HFFc6 (cell line): ENCODE measurements around the gene ATG9A. TPM values are rescaled to one million over a fixed set of nuclear protein-coding genes. Genes with fewer than 3 reads are reported as not detected.

ENCODE experiments used
- DNase-seq: peaks from one replicate; pipeline ENCODE4 v3.0.0-alpha.2; 2018
- H3K27ac Mint-ChIP-seq: 2 replicates; pipeline ENCODE4 v1.8.0; 2020; ENCODE audit warnings: mild to moderate bottlenecking, mixed read lengths
- H3K27me3 Mint-ChIP-seq: 2 replicates; pipeline ENCODE4 v1.8.0; 2021; ENCODE audit warnings: mild to moderate bottlenecking, moderate library complexity, mixed read lengths; ENCODE audit not compliant: insufficient read depth
- H3K36me3 Mint-ChIP-seq: 2 replicates; pipeline ENCODE4 v1.8.0; 2021; ENCODE audit warnings: low read depth, mixed read lengths
- H3K4me1 Mint-ChIP-seq: 2 replicates; pipeline ENCODE4 v1.8.0; 2020; ENCODE audit warnings: low read depth, mixed read lengths
- H3K4me3 Mint-ChIP-seq: 2 replicates; pipeline ENCODE4 v1.8.0; 2020; ENCODE audit warnings: mild to moderate bottlenecking, moderate library complexity, mixed read lengths
- H3K9me3 Mint-ChIP-seq: 2 replicates; pipeline ENCODE4 v1.8.0; 2020; ENCODE audit warnings: mild to moderate bottlenecking, mixed read lengths
- total RNA-seq, 6 experiments: library from RNA; stranded (reverse); fragmentation: NEBNext Ultra II Directional; extraction: Animal tissue kit (Norgen Biotek cat#: 25700); gene quantifications; 2 replicates in 1 of 6; 3 replicates in 5 of 6; pipeline ENCODE4 v1.2.3, GENCODE V29; 2021
- TF ChIP-seq, protein P1 (sequence below): fragments of 200-600 bp; sonication (generic); IDR thresholded peaks from 2 replicates; pipeline ENCODE4 v1.5.0; 2021; ENCODE audit warnings: antibody characterized with exemption, mild to moderate bottlenecking

Gene ATG9A
- total RNA-seq, 6 experiments from 2014 or later: 50.5 to 58.8 (median 52.5) TPM

DNA sequence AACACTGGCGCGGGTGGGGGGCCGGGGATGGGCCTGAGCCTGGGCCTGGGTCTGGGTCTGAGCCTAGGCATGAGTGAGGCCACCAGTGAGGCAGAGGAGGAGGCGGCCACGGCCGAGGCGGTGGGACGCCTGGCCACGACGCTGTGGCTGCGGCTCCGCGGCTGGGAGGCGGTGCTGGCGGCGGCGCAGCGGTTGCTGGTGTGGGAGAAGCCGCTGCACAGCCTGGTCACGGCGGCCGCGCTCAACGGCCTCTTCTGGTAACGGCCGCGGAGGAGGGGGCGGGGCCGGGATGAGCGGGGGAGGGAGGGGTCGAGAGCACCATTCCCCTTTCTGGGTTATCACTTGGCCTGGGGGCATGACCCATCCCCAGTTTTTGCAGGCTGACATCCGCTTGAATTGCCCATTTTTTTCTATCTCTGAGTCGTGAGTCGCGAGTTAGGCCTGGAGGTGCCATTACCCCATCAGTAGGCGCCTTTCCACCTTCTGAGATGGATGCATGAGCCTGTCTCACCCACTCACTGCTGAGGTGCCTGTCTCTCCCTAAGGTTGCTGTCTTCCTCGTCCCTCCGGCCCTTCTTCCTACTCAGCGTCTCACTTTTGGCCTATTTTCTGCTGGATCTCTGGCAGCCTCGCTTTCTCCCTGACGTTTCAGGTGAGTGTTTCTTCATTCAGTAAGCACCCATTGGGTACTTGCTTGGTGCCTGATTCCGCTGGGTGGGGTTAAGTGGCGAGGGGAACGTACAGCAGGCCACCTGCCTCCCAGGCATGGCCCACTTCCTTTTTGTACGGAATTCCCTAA, 50.9 kb downstream of the ATG9A start:
- Mint-ChIP-seq H3K27ac (peak overlapping the region; percentile 70), H3K4me3 (peak overlapping the region; percentile 94), H3K36me3 (peaks cover 35% of the 10 kb centered on the region), H3K4me1 (peaks cover 38% of the 10 kb centered on the region), H3K27me3 (peaks cover 2% of the 10 kb centered on the region), H3K9me3 (no peaks in the 10 kb centered on the region)
- TF ChIP-seq, protein P1, sequence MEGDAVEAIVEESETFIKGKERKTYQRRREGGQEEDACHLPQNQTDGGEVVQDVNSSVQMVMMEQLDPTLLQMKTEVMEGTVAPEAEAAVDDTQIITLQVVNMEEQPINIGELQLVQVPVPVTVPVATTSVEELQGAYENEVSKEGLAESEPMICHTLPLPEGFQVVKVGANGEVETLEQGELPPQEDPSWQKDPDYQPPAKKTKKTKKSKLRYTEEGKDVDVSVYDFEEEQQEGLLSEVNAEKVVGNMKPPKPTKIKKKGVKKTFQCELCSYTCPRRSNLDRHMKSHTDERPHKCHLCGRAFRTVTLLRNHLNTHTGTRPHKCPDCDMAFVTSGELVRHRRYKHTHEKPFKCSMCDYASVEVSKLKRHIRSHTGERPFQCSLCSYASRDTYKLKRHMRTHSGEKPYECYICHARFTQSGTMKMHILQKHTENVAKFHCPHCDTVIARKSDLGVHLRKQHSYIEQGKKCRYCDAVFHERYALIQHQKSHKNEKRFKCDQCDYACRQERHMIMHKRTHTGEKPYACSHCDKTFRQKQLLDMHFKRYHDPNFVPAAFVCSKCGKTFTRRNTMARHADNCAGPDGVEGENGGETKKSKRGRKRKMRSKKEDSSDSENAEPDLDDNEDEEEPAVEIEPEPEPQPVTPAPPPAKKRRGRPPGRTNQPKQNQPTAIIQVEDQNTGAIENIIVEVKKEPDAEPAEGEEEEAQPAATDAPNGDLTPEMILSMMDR: no peak; the same call in none of the 2 replicates
- DNase-seq: peak; percentile 14

DNA sequence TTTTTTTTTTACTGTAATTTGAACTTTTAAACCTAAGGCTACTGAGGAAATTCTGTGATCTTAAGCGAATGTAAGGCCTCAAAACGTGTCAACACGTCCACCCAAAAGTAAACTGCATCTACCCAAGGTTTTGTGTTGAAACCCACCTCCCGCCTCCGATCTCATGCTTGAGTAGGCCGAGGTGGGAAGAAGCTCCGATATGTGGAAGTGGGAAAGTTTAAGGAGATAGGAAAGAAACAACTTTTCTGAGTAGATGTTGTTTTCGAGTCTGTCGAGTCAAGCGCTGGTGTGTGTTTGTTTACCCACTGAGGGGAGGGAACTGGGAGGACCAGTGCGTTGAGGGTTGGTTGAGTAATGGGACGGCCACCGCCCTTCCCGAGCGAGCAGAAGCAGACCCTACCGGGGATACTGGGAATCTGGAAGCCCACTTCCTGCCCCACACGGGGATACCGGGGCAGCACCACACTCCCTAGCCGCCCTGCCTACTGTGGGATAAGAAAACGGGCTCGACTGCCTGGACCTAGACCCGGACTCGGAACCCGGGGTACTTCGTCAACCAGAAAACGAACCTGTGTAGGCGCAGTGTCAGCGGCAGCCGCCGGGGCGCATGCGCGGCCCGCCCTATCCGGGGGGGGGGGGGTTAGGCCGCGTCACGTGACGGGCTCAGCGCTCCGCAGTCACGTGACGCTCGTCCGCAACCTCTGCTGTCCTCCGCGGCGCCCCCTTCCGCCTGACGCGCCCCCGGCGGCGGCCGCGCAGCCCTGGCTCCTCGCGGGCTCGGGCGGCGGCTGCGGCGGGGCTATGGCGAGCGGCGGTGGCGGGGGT, 51.7 kb downstream of the ATG9A start, which contains the start of gene RETREG2:
RETREG2 (plus strand) TSS at position 724 of the 825 bp plus-strand sequence; CDS start at position 802, 78 bp downstream.
- TF ChIP-seq, protein P1: peak; percentile 76
- peaks cover 38% of the 10 kb centered on the region for H3K4me1 Mint-ChIP-seq
- H3K36me3 Mint-ChIP-seq: peaks cover 27% of the 10 kb centered on the region
- DNase-seq: peak; percentile 71
- H3K4me3 Mint-ChIP-seq: peak within 1 kb of the TSS; percentile 94
- peaks cover 2% of the 10 kb centered on the region for H3K27me3 Mint-ChIP-seq
- no peaks in the 10 kb centered on the region for H3K9me3 Mint-ChIP-seq
- H3K27ac Mint-ChIP-seq: peak within 1 kb of the TSS; percentile 95

DNA sequence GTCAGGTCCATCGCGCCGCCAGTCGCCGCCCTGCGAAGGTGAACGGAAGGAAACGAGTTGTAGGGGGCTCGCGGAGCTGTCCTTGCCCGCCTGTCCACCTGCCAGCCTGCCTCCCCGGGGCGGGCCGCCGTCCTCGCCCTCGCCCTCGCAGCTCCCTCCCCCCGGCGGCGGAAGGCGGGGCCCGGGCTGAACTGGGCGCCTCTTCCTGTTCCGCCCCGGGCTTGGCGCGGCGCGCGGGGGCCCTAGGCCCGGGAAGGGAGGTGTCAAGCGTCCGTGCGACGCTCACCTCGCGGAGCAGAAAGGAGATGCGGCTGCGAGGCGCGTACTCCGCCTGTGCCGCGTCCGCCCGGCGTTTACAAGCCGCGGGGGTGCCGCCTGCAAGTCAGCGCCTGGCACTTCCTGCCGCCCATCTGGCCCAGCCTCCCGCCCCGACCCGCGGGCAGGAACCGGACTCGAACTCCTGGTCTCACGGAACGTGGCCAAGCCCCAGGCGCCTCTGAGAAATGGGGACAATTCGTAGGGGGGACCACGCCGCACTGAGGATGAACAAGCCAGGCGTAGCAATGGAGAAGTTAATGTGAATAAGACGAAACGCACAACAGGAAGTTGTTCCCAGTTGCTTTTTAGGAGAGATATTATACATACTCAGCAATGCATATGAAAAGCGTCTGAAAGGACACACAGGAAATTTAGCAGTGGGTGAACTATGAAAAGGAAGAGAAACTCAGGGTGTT, 52.5 kb downstream of the ATG9A start, which contains the start of gene CNPPD1:
CNPPD1 (minus strand) TSS at position 108 of the 734 bp plus-strand sequence; CDS start at position 11, 97 bp downstream.
- Mint-ChIP-seq H3K27ac (peak within 1 kb of the TSS; percentile 95), H3K4me3 (peak within 1 kb of the TSS; percentile 94), H3K4me1 (peaks cover 38% of the 10 kb centered on the region), H3K9me3 (no peaks in the 10 kb centered on the region), H3K36me3 (peaks cover 27% of the 10 kb centered on the region), H3K27me3 (peaks cover 2% of the 10 kb centered on the region)
- DNase-seq: peak; percentile 60
- TF ChIP-seq, protein P1: no peak

DNA sequence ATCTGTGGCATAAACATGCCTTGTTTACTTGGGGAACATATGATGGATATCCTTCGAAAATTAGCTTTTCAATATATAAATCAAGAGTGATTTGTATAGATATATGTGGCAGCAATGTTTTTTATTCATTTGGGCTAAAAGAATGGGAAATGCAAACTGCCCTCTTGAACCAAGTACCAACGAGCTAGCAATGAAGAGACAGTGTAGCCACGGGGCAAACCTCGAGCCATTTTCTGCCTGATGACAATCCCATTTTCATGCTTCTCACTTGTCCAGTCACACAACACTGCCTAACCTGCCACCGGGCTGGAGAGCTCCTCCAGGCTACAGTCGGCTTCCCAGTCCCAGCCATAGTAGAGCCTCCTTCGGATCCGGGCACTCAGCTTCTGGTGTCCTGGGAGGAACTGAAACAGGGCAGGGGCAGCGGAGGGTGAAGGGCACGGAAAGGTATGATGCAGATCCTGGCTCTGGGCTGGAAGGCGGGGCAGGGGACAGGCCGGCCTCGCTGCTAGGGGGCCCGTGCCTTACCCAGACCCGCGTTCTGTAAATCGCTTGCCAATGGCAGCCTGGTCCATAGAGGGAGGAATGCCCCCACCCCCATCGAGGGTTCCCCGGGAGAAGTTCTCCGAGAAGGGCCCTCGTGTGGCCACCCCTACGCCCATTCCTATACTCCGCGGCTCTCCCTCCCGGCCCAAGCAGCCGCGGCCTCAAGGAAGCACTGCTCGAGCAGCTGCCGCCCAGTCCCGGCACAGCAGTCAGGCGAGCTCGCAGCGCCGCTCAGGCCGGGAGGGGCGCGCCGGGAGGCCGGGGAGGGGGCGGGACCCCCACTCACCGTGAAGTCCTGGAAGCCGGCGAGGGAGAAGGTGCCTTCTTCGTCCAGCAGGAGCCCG, 53.3 kb downstream of the ATG9A start:
- Mint-ChIP-seq H3K9me3 (no peaks in the 10 kb centered on the region), H3K27me3 (peaks cover 2% of the 10 kb centered on the region), H3K4me3 (peak overlapping the region; percentile 94), H3K27ac (peak overlapping the region; percentile 64), H3K36me3 (peaks cover 28% of the 10 kb centered on the region), H3K4me1 (peaks cover 45% of the 10 kb centered on the region)
- DNase-seq: peak; percentile 30
- TF ChIP-seq, protein P1: peak; percentile 53
